Testis (tissue), 3 donors: ENCODE data around the gene ASIC2. TPM values are rescaled to one million over a fixed set of nuclear protein-coding genes. Genes with fewer than 3 reads are reported as not detected.

Experiments used
- DNase-seq: peaks from one replicate; pipeline ENCODE4 v3.0.0-alpha.2; 2019
- H3K27ac ChIP-seq, 2 donors: fragments of 200-600 bp; sonication (generic); one replicate each; pipeline ENCODE4 v1.5.1; 2019
- H3K27me3 ChIP-seq: fragments of 200-600 bp; sonication (generic); one replicate; pipeline ENCODE4 v1.5.1; 2019
- H3K36me3 ChIP-seq: fragments of 200-600 bp; sonication (generic); one replicate; pipeline ENCODE4 v1.5.1; 2017; ENCODE audit warnings: low read depth; ENCODE audit errors: missing control alignments
- H3K4me1 ChIP-seq: fragments of 200-600 bp; sonication (generic); one replicate; pipeline ENCODE4 v1.5.1; 2019
- H3K4me3 ChIP-seq, 2 donors: fragments of 200-600 bp; sonication (generic); one replicate each; pipeline ENCODE4 v1.5.1; 2017 to 2019
- H3K9me3 ChIP-seq: fragments of 200-600 bp; sonication (generic); one replicate; pipeline ENCODE4 v1.5.1; 2017
- CTCF ChIP-seq, 3 experiments: fragments of 450-650 bp in 2 of 3; fragments of 200-600 bp in 1 of 3; sonication (generic) in 1 of 3; IDR thresholded peaks; one replicate each; pipeline ENCODE4 v1.5.1; 2016 to 2019; ENCODE audit warnings: antibody characterized with exemption in 3 of 3, mild to moderate bottlenecking in 2 of 3, moderate library complexity in 1 of 3
- POLR2A ChIP-seq: fragments of 450-650 bp; IDR thresholded peaks from one replicate; pipeline ENCODE4 v1.6.1; 2017; ENCODE audit warnings: antibody characterized with exemption, mild to moderate bottlenecking, moderate library complexity
- WGBS, 2 donors: methylation state at CpG; one replicate each; pipeline ENCODE4 v1.1.5; 2018; 5-methylcytosine and 5-hydroxymethylcytosine counted together
- intact Hi-C: fragments of 100-400 bp; cut with DNase I; formaldehyde crosslinking; loops from one replicate; pipeline ENCODE4 v1.15.1; 2023; ENCODE audit warnings: low total_unique reads
- polyA plus RNA-seq: library from polyadenylated mRNA; stranded (reverse); fragments of 350-450 nt; fragmentation: Illumina TruSeq; extraction: RNeasy Lipid Tissue Mini Kit (QIAGEN cat#74804); gene quantifications from one replicate; pipeline ENCODE4 v1.2.3, GENCODE V29; 2014; ENCODE audit warnings: low read depth, low replicate concordance; ENCODE audit not compliant: insufficient read depth
- total RNA-seq, 2 donors: library from RNA; depleted of rRNA; stranded (reverse); fragments of >200 nt; gene quantifications; one replicate each; pipeline ENCODE4 v1.2.3, GENCODE V29; 2016

ASIC2 gene
- total and polyA plus RNA-seq, 3 donors from 2014 or later = 0.73 to 1.0 (median 0.81) TPM

GRCh38 chr17:33197342-33197741, 95.8 kb downstream of the ASIC2 start:
- Histone ChIP-seq H3K4me3 (no peak overlapping the region), H3K36me3 (no peaks in the 10 kb centered on the region), H3K4me1 (no peaks in the 10 kb centered on the region), H3K27me3 (no peaks in the 10 kb centered on the region), H3K27ac (no peak overlapping the region), H3K9me3 (no peaks in the 10 kb centered on the region)
- DNase-seq = no peak
- intact Hi-C loops = no loop called here
- no peak for TF ChIP-seq CTCF (IDR thresholded peaks at IDR 0.05)
- TF ChIP-seq POLR2A = no peak
- WGBS, 2 donors = 98 to 100% methylated on average over 2 of the region's 2 CpGs

- no peaks in the 10 kb centered on the region for H3K27me3 ChIP-seq
- intact Hi-C loops = no loop called here
- no peaks in the 10 kb centered on the region for H3K4me1 ChIP-seq
- no peak for DNase-seq
- no peaks in the 10 kb centered on the region for H3K9me3 ChIP-seq
- no peak for TF ChIP-seq POLR2A
- no peak for TF ChIP-seq CTCF (IDR thresholded peaks at IDR 0.05)
- 71 to 90% methylated on average over 2 of the region's 2 CpGs for WGBS, 2 donors
- no peak overlapping the region for H3K27ac ChIP-seq
- no peaks in the 10 kb centered on the region for H3K36me3 ChIP-seq
- no peak overlapping the region for H3K4me3 ChIP-seq
Measured at GRCh38 chr17:33196883-33197282, 96.2 kb downstream of the ASIC2 start.

GRCh38 chr17:33192951-33193911, 99.9 kb downstream of the ASIC2 start:
- 81 to 83% methylated on average over 9 of the region's 9 CpGs for WGBS, 2 donors
- H3K4me3 ChIP-seq = no peak overlapping the region
- H3K4me1 ChIP-seq = no peaks in the 10 kb centered on the region
- TF ChIP-seq POLR2A (no peak), CTCF (IDR thresholded peaks at IDR 0.05) (no peak)
- no peak for DNase-seq
- no peaks in the 10 kb centered on the region for H3K27me3 ChIP-seq
- intact Hi-C loops = no loop called here
- no peak overlapping the region for H3K27ac ChIP-seq
- no peaks in the 10 kb centered on the region for H3K36me3 ChIP-seq
- H3K9me3 ChIP-seq = no peaks in the 10 kb centered on the region

- no peaks in the 10 kb centered on the region for H3K27me3 ChIP-seq
- no peak overlapping the region for H3K4me3 ChIP-seq
- H3K36me3 ChIP-seq = no peaks in the 10 kb centered on the region
- no peaks in the 10 kb centered on the region for H3K9me3 ChIP-seq
- intact Hi-C loops = no loop called here
- no peaks in the 10 kb centered on the region for H3K4me1 ChIP-seq
- 82 to 91% methylated on average over 4 of the region's 4 CpGs for WGBS, 2 donors
- no peak overlapping the region for H3K27ac ChIP-seq
- TF ChIP-seq CTCF (IDR thresholded peaks at IDR 0.05) (no peak), POLR2A (no peak)
- DNase-seq = no peak
Measured at GRCh38 chr17:33183487-33184026, 109.5 kb downstream of the ASIC2 start.
